ENCODE data around the gene MAMSTR.

DNA sequence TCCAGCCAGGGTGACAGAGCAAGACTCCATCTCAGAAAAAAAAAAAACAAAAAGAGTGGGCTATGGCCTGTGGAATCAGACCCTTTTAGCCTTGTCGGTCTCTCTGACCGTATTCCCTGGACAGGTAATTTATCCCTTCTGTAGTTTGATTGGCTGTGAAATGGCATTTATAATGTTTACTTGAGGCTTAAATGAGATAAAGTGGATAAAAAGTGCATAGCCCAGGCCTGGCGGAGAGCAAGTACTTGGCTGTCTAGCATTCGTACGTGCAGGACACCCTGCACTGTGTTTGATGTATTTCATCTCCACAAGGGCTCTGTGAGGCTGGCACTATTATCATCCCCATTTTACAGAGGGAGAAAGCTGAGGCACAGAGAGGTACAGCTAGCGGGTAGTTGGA is 53.7 kb downstream of the MAMSTR start:
- TF ChIP-seq, protein P1, sequence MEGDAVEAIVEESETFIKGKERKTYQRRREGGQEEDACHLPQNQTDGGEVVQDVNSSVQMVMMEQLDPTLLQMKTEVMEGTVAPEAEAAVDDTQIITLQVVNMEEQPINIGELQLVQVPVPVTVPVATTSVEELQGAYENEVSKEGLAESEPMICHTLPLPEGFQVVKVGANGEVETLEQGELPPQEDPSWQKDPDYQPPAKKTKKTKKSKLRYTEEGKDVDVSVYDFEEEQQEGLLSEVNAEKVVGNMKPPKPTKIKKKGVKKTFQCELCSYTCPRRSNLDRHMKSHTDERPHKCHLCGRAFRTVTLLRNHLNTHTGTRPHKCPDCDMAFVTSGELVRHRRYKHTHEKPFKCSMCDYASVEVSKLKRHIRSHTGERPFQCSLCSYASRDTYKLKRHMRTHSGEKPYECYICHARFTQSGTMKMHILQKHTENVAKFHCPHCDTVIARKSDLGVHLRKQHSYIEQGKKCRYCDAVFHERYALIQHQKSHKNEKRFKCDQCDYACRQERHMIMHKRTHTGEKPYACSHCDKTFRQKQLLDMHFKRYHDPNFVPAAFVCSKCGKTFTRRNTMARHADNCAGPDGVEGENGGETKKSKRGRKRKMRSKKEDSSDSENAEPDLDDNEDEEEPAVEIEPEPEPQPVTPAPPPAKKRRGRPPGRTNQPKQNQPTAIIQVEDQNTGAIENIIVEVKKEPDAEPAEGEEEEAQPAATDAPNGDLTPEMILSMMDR (IDR thresholded peaks at IDR 0.05), result no peak
- TF ChIP-seq POLR2AphosphoS5 (IDR thresholded peaks at IDR 0.05), result no peak
- TF ChIP-seq POLR2A (IDR thresholded peaks at IDR 0.05; ENCODE audit: low read depth), result no peak
